HepG2 (cell line): Measurements from ENCODE around the gene STK17A. TPM values are rescaled to one million over a fixed set of nuclear protein-coding genes. Genes with fewer than 3 reads are reported as not detected.

Source experiments
- BHLHE40 ChIP-seq: IDR thresholded peaks from 2 replicates; pipeline ENCODE4 v1.6.1; 2011; ENCODE audit warnings: low read length, improper control_type of control experiment
- HNF1A ChIP-seq, 2 experiments: sonication (generic) in 1 of 2; formaldehyde crosslinking in 1 of 2; IDR thresholded peaks; 2 replicates each; pipeline versions ENCODE4 v1.4.0 to v1.6.1; 2016 to 2020; ENCODE audit warnings: borderline replicate concordance in 1 of 2, low read depth in 1 of 2, mild to moderate bottlenecking in 1 of 2, missing genetic modification reagents in 1 of 2
- HNF4A ChIP-seq: sonication (generic); formaldehyde crosslinking; IDR thresholded peaks from 2 replicates; pipeline ENCODE4 v1.4.0; 2020; ENCODE audit warnings: missing genetic modification reagents
- NFATC3 ChIP-seq: sonication (generic); formaldehyde crosslinking; IDR thresholded peaks from 2 replicates; pipeline ENCODE4 v1.5.1; 2020; ENCODE audit warnings: mild to moderate bottlenecking, missing genetic modification reagents
- NFIC ChIP-seq: IDR thresholded peaks from 2 replicates; pipeline ENCODE4 v1.6.1; 2012; ENCODE audit warnings: mild to moderate bottlenecking, low read length, inconsistent platforms
- PAXIP1 ChIP-seq: sonication (generic); formaldehyde crosslinking; conservative IDR thresholded peaks from 2 replicates; pipeline ENCODE4 v1.4.0; 2020; ENCODE audit warnings: mild to moderate bottlenecking, missing genetic modification reagents, moderate library complexity
- PCBP2 ChIP-seq: fragments of 200-400 bp; formaldehyde crosslinking; optimal IDR thresholded peaks from 2 replicates; pipeline ENCODE3; 2018; ENCODE audit warnings: low read length, low read depth; ENCODE audit not compliant: poor library complexity, severe bottlenecking
- PLRG1 ChIP-seq: fragments of 450-650 bp; conservative IDR thresholded peaks from 2 replicates; pipeline ENCODE4 v1.6.1; 2016
- U2AF2 ChIP-seq: fragments of 200-400 bp; formaldehyde crosslinking; IDR thresholded peaks from 2 replicates; pipeline ENCODE4 v1.6.1; 2017; ENCODE audit warnings: low read depth, mild to moderate bottlenecking, low read length
- ZNF121 ChIP-seq: sonication (generic); formaldehyde crosslinking; IDR thresholded peaks from 2 replicates; pipeline ENCODE4 v1.5.0; 2020; ENCODE audit warnings: mild to moderate bottlenecking, missing genetic modification reagents
- ZNF878 ChIP-seq: sonication (generic); formaldehyde crosslinking; IDR thresholded peaks from 2 replicates; pipeline ENCODE4 v1.8.1; 2023; ENCODE audit warnings: mild to moderate bottlenecking, missing genetic modification reagents, moderate library complexity
- polyA plus RNA-seq, 8 experiments: library from polyadenylated mRNA; depleted of rRNA in 3 of 8; stranded (reverse) in 7 of 8; unstranded in 1 of 8; fragments of >200 nt; fragmentation: Illumina TruSeq in 4 of 8; extraction: Trizol in 4 of 8; gene quantifications; 2 replicates each; pipeline versions ENCODE4 v1.2.1 to v1.2.3, GENCODE V29; 2011 to 2016; ENCODE audit warnings: low read depth in 4 of 8, missing spikeins in 1 of 8, mixed read lengths in 1 of 8; ENCODE audit not compliant: insufficient read depth in 1 of 8
- total RNA-seq, 5 experiments: library from RNA; depleted of rRNA; stranded (reverse); fragments of >200 nt; fragmentation: Illumina TruSeq; extraction: Trizol; gene quantifications; 2 replicates each; pipeline ENCODE4 v1.2.3, GENCODE V29; 2016; ENCODE audit warnings: low read depth in 1 of 5
- TF ChIP-seq, protein P1 (sequence below): sonication (generic); formaldehyde crosslinking; IDR thresholded peaks from one replicate; pipeline ENCODE4 v1.5.1; 2020; ENCODE audit warnings: mild to moderate bottlenecking, missing genetic modification reagents; ENCODE audit errors: not compliant biosample characterization

STK17A gene
- total and polyA plus RNA-seq, 2 of the 13 experiments (the other 11 are each of a cell fraction or from before 2014, with no cell fraction given), result 18.6 to 24.3 TPM

- TF ChIP-seq, protein P1, sequence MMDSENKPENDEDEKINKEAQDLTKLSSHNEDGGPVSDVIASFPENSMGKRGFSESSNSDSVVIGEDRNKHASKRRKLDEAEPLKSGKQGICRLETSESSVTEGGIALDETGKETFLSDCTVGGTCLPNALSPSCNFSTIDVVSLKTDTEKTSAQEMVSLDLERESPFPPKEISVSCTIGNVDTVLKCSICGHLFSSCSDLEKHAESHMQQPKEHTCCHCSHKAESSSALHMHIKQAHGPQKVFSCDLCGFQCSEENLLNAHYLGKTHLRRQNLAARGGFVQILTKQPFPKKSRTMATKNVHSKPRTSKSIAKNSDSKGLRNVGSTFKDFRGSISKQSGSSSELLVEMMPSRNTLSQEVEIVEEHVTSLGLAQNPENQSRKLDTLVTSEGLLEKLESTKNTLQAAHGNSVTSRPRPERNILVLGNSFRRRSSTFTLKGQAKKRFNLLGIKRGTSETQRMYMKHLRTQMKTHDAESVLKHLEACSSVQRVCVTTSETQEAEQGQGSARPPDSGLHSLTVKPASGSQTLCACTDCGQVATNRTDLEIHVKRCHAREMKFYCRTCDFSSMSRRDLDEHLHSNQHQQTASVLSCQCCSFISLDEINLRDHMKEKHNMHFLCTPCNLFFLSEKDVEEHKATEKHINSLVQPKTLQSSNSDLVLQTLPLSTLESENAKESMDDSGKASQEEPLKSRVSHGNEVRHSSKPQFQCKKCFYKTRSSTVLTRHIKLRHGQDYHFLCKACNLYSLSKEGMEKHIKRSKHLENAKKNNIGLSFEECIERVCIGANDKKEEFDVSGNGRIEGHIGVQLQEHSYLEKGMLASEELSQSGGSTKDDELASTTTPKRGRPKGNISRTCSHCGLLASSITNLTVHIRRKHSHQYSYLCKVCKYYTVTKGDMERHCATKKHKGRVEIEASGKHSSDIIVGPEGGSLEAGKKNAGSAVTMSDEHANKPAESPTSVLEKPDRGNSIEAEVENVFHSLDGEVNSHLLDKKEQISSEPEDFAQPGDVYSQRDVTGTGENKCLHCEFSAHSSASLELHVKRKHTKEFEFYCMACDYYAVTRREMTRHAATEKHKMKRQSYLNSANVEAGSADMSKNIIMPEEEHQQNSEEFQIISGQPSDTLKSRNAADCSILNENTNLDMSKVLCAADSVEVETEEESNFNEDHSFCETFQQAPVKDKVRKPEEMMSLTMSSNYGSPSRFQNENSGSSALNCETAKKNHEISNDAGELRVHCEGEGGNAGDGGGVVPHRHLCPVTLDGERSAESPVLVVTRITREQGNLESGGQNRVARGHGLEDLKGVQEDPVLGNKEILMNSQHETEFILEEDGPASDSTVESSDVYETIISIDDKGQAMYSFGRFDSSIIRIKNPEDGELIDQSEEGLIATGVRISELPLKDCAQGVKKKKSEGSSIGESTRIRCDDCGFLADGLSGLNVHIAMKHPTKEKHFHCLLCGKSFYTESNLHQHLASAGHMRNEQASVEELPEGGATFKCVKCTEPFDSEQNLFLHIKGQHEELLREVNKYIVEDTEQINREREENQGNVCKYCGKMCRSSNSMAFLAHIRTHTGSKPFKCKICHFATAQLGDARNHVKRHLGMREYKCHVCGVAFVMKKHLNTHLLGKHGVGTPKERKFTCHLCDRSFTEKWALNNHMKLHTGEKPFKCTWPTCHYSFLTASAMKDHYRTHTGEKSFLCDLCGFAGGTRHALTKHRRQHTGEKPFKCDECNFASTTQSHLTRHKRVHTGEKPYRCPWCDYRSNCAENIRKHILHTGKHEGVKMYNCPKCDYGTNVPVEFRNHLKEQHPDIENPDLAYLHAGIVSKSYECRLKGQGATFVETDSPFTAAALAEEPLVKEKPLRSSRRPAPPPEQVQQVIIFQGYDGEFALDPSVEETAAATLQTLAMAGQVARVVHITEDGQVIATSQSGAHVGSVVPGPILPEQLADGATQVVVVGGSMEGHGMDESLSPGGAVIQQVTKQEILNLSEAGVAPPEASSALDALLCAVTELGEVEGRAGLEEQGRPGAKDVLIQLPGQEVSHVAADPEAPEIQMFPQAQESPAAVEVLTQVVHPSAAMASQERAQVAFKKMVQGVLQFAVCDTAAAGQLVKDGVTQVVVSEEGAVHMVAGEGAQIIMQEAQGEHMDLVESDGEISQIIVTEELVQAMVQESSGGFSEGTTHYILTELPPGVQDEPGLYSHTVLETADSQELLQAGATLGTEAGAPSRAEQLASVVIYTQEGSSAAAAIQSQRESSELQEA (CRISPR knock-in tag), result no peak
- TF ChIP-seq ZNF121 (CRISPR knock-in tag) (no peak), HNF4A (no peak; the same call in 1 of the 2 replicates), PCBP2 (no peak), PLRG1 (no peak), NFATC3 (CRISPR knock-in tag) (no peak), PAXIP1 (CRISPR knock-in tag) (peak; percentile 72), ZNF878 (CRISPR knock-in tag) (no peak; the same call in 1 of the 2 replicates), NFIC (peak; percentile 74; the same call in 1 of the 2 replicates), HNF1A (IDR thresholded peaks at IDR 0.05; ENCODE audit: low read depth) (no peak), HNF1A (CRISPR knock-in tag; IDR thresholded peaks at IDR 0.05; ENCODE audit: borderline replicate concordance) (no peak), BHLHE40 (no peak), U2AF2 (no peak)
Observed at GRCh38 chr7:43674559-43675436, 91.9 kb downstream of the STK17A start (continued).
